ENCODE data around the gene EPG5.

DNA sequence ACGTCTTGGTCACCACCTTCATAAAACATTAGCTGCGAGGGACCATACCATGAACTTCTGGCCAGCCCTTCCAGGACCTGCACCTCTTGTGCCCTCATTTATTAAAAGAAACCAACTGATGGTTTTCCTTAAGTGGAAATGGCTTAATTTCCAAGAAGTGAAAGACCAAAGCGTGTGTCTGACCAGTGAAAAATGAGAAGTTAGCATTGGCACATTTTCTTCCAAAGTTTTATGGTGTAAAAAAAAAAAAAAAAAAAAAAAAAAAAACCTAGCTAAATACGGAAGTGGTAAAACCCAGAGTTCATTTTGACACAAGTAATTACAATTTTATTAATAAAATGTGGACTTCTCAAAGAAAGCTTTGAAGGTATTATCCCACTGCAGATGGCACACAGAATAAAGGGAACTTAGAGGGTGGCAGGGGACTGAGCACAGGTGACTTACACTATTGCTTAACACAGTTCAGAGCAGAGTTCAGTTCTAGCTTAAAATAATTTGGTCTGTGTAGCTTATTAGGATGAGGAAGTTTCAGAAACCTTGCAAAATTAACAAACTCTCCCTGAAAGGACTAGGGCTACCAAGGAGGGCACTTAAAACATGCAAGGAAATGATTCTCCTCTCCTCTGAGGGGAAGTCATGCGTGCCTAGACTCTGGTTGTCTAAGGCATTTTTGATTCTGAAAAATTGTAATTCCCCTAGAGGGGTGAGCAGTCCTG lies 42.2 kb upstream of the EPG5 start:
- TF ChIP-seq POLR2A (IDR thresholded peaks at IDR 0.05) = no peak
- TF ChIP-seq, protein P1, sequence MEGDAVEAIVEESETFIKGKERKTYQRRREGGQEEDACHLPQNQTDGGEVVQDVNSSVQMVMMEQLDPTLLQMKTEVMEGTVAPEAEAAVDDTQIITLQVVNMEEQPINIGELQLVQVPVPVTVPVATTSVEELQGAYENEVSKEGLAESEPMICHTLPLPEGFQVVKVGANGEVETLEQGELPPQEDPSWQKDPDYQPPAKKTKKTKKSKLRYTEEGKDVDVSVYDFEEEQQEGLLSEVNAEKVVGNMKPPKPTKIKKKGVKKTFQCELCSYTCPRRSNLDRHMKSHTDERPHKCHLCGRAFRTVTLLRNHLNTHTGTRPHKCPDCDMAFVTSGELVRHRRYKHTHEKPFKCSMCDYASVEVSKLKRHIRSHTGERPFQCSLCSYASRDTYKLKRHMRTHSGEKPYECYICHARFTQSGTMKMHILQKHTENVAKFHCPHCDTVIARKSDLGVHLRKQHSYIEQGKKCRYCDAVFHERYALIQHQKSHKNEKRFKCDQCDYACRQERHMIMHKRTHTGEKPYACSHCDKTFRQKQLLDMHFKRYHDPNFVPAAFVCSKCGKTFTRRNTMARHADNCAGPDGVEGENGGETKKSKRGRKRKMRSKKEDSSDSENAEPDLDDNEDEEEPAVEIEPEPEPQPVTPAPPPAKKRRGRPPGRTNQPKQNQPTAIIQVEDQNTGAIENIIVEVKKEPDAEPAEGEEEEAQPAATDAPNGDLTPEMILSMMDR (IDR thresholded peaks at IDR 0.05 in 4 of 5, conservative IDR thresholded peaks at IDR 0.05 in 1 of 5) = no peak
